ENCODE results near the gene LSS. TPM values are rescaled to one million over a fixed set of nuclear protein-coding genes. Genes with fewer than 3 reads are reported as not detected.

Gene LSS
- total and polyA plus RNA-seq, 2 of the 8 experiments (the other 6 are each of a cell fraction or from before 2014, with no cell fraction given): 96.1 to 123 TPM

- no peak for TF ChIP-seq ASH2L (IDR thresholded peaks at IDR 0.05; ENCODE audit: low read length)
Measured at GRCh38 chr21:46145840-46146691, 82.5 kb downstream of the LSS start (continued).

All from H1 (cell line).